ENCODE data around the gene AKAP12.
"Not testable (repeated sequence)": the region's sequence is repeated elsewhere in the genome, so short reads cannot be mapped to it uniquely, and the experiment has no call there.

The AKAP12 gene

DNA sequence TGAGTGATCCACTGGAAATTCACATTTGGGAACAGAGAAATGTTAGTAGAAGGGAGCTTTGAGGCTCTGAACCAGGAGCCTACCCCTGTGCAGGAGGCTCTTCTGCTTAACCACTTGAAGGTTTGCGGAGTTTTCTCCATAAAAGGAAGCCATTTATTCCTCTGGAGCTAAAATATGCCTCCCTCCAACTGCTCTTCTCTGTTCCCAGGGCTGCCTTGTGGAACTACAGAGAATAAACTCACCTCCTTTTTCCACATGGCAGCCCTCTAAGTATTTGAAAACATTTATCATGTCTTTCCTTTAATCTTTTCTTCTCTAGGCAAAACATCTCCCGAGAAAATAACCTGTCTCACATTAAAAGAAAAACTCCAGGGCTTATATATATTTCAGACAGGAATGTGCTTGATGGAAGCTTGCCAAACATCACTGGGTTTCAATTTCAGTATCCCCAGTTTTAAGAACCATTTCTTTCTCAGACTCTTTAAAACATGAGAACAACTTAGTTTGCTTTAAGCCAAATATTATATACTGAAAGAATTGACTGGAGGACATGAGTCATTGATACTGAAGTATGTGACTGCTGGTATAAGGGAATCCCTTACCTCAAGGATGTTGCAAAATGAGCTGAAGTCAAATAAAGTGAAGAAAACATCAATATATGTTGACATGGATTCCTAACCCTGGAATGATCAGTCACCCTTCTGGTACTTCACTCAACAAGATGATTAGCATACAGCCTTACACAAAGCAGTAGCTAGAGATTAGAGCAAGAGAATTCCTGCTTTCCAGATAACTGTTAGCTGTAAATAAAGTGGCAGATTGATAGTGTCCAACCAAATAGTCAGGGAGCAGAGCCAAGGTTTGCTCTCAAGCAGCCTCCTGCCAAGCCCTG, 77.6 kb downstream of the AKAP12 start:
- DNase-seq = peak in 1 of 2 experiments; percentile 30

DNA sequence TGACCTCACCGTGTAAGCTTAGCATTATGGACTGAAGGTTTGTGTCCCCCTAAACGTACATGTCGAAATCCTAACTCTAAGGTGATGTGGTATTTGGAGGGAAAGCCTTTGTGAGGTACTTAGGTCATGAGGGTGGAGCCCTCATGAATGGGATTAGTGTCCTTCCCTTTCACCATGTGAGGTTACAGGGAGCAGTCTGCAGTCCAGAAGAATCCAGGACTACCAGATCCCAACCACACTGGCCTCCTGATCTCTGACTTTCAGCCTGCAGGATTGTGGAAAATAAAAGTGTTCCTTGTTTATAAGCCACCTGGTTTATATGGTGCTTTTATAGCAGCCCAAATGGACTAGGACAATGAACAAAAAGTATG, 78.2 kb downstream of the AKAP12 start:
- DNase-seq = no peak

DNA sequence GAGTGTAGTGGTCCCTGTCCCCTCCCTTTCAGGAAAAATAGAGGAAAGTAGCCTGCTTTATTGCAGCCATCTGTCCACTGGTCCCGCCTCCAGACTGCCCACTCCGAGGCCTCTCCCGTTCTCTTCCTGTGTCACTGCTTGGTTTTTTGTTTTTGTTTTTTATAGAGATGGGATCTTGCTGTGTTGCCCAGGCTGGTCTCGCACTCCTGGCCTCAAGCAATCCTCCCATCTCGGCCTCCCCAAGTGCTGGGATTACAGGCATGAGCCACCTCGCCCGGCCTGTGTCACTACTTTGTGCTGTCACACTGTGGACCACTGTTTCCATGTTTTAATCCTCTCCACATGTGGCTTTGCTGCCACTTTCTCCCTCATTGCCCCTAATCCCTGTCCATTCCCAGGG, 80.4 kb downstream of the AKAP12 start:
- no peak for DNase-seq

DNA sequence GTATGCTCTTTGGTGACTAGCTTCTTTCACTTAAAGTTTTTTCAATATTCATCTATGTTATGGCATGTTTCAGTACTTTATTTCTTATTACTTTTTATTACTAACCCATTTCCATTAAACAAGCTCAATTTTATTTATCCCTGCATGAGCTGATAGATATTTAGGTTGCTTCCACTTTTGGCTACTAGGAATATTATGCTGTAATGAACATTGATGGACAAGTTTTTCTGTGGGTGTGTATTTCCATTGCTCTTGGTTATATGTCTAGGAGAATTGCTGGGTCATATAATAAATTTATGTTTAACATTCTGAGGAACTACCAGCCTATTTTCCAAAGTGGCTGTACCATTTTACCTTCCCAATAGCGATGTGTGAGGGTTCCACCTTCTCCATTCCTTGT, 81.7 kb downstream of the AKAP12 start:
- no peak for DNase-seq

DNA sequence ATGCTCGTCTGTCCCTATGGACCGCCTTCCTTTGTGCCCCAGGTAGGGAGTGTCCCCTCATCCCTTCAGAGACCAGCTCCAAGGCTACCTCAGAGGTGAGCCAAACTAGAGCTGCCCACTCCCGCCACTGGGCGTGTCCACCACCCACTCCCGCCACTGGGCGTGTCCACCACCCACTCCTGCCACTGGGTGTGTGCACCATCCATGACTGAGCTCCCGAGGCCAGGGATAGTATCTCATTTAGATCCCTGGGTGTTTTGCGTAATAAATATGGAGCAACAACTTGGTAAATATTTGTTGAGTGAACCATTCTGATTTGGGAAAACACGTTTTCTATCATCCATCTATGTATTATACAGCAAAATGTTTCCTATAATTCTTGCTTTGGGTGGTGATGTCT, 82.8 kb downstream of the AKAP12 start:
- DNase-seq = no peak

DNA sequence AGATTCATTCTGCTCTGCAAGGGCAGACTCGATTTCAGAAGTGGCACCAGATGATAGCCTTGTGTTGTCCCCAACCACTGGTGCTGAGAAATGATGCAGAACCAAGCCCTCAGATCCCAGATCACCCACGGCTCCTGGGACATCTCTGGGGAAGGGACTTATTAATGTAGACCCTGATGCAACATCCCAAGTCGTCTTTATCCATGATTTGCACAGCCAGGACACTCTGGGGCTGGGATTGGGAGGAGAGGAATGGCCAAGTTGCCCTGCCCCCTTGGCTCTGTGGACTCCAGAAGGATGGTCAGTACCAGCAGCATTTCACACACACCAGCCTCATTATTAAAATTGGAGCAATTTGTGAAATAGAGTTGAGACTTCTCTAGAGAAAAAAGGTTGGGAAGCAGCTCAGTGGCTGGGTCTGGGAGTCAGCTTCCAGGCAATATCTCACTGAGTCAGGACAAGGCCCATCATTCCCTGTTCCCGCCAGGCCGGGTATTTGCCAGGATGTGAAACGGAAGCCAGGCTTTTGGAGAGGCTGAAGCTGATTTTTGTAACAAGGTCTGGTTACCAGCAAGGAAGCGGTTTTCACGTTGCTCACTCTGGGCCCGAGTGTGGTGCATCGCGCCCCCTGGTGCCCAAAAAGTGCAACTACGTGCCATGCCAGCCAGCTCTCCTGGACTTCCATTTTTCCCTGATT, 84.2 kb downstream of the AKAP12 start:
- DNase-seq = peak; percentile 39 to 82

DNA sequence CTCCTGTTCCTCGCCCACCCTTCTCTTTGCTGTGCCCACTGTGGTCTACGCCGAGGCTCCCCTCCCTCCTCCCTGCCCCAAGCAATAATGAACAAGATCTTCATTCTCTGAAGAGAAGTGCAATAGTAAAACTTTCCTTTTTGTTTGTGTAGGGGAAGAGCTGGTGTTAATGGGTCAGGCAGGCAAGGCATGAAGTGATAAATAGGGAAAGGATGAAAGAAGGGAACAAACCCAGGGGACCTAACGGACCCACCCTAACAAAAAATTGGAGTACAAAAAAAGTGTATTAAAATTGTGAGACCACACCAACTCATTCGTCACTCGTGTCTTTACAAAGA, 84.7 kb downstream of the AKAP12 start:
- DNase-seq = no peak

DNA sequence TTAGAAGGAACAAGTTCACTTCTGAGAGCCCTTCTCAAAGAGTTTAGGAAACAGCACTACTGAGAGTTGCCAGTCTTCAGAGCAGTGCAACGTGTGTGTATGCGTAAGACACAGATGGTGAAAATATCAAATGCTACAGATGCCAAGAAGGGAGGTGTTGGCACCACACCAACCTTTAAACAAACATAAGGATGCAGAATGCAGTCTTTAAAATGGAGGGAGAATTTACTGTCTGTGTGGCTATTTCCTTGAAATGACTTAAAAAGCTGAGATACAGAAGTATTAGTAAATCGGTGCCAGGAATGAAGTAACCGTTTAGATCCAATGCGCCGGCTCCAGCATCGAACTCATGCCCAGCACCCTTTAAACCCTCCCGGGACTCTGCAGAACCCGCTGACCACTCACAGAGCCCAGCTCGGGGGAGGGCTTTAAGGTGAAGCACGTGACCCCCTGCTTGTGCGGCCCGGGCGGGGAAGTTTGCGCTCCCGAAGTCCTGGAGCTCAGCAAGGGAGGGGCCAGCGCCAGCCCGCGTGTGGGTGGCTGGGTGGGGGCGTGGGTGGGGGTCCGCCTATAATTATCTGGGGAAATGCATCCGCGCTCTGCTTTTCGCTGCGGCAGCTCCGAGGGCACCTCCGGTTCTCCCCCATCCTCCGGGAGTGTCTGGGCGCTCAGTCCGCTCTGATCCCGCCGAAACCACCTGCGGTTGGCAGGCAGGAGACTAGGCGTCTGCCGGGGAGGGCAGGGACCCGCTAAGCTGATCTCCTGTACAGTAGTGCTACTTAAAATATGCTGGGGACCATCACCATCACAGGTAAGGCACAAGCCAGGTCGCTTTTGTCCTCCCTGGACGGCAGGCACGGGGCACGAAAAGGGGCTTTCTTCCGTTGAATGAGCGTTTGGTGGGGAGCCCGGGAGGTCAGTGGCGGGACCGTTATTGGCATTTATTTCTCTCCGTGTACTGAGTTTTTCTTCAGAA, 85.6 kb downstream of the AKAP12 start:
- peak; percentile 39 to 72 for DNase-seq

DNA sequence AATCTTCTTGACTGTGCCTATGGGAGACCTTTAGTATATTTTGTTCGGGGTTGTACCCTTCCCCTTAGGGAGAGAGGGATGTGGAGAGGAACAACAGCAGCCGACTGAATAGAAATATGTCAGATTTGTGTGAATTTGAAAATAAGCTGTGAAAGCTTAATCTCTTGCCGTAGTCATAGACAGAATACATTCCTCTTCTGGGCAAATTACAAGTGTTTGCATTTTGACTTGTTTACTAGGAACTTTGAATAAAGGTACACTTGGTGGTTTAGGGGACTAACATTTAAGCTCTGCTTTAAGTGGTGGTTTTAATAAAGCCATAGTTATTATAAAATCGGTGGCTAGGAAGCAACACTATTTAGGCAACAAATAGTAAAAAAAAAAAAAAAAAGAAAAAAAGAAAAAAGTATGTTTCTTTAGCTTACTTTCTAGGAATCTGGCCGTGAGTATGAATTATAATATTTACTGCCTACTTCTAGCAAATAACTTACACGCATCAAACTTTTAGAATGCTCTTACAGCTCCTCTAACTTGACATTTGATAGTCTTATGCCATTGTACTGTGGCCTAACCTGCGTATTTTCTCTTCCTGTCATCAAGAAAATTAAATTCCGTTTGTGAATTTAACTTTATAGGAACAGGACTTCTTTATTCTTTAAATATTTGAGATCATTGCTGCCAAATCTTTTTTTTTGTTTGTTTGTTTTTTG, 86.5 kb downstream of the AKAP12 start:
- peak in 1 of 2 experiments; percentile 35 for DNase-seq

DNA sequence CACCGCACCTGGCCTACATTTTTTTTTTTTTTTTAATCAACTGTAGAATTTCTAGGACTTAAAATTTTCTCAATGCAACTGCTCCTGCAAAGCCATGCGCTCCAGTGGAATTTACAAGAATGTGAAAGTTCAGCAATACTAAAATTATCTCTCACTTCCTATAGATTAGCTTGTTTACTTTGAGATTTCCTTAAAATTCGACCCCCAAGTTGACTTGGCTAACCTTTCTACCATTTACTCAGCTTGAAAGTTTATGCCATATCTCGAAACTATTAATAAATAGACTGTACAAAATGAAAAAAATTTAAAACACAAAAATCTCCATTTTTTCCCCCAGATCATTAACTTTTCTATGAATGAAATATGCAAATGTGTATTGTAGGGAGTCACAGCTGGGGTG, 87.3 kb downstream of the AKAP12 start:
- no peak for DNase-seq

DNA sequence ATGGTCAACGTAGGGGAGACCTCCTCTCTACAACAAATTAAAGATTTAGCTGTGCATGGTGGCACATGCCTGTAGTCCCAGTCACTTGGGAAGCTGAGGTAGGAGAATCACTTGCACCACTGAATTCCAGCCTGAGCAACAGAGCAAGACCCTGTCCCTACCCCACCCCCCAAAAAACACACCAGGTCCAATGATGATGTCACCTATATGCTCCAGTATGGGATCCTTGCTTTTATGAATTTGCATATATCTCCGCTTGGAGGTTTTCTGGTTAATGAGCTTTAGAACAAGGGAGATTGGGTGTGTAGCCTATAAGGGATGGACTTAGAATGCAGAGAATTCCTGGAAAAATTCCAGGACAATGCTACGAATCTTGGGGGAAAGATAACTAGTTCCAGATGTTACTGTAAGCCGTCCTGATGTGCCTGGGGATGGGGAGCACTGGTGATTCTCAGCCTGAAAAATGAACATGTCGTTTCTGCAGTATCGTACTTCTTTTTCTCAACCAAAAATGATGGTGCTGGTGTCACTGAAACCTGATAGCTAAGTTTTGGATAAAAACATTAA, 90.4 kb downstream of the AKAP12 start:
- DNase-seq = no peak

DNA sequence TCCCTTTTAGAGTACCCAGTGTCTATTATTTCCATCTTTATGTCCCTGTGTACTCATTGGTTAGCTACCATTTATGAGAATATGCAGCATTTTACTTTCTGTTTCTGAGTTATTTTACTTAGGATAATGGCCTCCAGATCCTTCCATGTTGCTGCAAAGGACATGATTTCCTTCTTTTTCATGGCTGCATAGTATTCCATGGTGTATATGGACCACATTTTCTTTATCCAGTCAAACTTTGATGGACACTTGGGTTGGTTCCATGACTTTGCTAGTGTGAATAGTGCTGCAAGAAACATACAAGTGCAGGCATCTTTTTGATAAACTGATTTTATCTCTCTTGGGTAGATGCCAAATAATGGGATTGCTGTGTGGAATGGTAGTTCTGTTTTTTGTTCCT, 96.2 kb downstream of the AKAP12 start:
- DNase-seq = no peak

DNA sequence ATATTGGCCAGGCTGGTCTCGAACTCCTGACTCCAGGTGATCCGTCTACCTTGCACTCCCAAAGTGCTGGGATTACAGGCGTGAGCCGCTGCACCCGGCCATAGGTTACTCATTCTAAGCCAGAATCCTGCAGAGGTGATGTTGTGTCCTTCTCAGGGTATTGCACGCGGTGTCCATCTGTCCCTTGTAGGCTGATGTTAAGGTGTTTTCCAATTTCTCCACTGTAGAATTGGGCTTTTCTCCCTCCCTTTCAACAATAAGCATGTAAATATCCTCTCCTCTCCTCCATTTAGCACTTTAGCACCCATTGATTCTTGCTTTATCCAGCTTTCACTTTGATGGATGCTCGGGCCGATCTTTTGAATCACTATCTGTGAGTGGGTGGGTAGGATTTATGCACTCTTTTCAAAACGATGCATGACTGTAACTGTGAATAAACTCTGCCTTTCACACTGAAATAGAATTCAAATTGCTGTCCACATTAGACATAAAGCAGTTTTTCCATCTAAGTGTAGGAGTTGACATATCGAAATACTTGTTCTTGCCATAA, 99.0 kb downstream of the AKAP12 start:
- DNase-seq = no peak

DNA sequence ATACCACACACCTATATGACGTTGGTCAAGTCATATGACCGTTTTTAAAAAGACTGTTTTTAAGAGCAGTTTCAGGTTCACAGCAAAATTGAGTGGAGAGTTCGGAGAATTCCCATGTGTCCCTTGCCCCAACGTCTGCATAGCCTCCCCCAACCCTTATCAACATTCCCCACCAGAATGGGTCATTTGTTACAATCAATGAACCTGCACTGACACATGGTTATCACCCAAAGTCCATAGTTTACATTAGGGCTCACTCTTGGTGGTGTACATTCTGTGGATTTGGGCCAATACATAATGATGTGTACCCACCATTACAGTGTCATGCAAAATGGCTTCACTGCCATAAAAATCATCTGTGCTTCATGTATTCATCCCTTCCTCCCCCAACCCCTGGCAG, 99.6 kb downstream of the AKAP12 start:
- DNase-seq = no peak

DNA sequence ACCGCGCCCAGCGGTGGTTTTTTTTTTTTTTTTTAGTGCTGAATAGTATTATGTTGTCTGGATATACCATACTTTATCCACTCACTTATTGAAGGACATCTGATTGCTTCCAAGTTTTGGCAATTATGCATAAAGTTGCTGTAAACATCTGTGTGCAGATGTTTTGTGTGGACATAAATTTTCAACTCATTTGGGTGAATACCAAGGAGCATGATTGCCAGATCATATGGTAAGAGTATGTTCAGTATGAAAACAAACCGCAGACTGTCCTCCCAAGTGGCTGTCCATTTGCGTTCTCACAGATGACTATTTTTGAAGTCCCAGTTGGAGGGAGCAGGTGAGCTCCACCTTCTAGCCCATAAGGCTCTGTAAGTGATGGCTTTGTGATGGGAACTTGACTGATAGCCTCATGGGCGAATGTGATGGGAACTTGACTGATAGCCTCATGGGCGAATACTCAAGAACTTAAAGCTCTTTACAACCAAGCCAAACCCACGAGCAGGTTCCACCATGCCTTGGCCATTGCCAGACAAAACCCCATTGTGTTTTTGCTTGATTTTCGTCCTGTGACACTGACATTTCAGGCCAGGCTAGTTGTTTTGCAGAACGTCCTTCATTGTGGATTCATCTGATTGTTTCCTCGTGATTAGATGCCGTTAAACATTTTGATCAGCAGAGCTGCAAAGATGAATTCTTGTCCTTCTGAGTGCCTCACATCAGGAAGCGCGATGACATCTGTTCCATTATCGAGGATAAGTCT, 100.6 kb downstream of the AKAP12 start:
- no peak for DNase-seq

DNA sequence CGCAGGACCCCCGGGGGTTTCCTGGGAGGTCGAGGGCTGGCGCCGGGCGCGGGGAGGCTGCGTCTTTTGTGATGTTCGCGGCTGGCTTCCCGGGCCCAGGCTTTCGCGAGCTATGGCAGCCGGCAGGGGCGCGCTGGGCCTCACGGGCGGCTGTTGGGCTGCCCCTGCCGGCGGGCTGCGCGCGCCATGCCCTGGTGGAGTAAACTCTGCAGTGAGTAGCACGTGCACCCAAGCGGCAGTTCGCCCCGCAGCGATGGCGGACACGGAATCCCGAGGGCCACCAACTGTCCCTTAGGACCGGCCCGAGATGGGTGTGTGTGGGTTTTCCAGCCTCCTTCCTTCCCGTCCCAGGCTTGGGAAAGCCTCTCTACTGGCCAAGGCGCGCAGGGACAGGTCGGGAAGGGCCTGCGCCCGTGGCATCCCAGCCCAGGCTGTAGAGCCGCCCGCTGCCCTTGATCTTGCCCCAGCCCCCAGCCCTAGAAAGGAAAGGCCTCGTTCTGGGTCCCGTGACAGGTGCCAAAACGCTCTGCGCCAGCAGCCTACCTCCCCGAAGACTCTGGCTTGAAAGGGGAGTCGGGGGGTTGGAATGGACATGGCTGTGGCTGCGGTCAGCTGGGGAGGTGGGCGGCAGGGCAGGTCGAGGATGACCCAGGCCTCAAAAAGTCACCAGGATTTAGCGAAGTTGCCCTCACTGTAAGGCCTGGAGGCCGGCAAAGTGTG, 101.9 kb downstream of the AKAP12 start:
- no peak for DNase-seq

DNA sequence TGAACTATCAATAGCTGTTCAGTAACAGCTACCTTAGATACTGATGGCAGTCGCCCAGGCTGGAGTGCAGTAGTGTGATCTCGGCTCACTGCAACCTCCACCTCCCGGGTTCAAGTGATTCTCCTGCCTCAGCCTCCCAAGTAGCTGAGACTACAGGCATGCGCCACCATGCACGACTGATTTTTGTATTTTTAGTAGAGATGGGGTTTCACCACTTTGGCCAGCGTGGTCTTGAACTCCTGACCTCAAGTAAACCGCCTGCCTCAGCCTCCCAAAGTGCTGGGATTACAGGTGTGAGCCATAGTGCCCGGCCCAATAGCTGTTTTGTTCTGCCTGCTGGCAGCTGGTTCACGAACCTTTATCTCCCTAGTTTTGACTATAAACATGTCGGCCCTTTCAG, 103.0 kb downstream of the AKAP12 start:
- not testable (repeated sequence) for DNase-seq

DNA sequence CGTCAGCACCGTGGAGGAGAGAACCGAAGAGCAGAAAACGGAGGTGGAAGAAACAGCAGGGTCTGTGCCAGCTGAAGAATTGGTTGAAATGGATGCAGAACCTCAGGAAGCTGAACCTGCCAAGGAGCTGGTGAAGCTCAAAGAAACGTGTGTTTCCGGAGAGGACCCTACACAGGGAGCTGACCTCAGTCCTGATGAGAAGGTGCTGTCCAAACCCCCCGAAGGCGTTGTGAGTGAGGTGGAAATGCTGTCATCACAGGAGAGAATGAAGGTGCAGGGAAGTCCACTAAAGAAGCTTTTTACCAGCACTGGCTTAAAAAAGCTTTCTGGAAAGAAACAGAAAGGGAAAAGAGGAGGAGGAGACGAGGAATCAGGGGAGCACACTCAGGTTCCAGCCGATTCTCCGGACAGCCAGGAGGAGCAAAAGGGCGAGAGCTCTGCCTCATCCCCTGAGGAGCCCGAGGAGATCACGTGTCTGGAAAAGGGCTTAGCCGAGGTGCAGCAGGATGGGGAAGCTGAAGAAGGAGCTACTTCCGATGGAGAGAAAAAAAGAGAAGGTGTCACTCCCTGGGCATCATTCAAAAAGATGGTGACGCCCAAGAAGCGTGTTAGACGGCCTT, 110.0 kb downstream of the AKAP12 start:
- DNase-seq = peak in 1 of 2 experiments; percentile 87

DNA sequence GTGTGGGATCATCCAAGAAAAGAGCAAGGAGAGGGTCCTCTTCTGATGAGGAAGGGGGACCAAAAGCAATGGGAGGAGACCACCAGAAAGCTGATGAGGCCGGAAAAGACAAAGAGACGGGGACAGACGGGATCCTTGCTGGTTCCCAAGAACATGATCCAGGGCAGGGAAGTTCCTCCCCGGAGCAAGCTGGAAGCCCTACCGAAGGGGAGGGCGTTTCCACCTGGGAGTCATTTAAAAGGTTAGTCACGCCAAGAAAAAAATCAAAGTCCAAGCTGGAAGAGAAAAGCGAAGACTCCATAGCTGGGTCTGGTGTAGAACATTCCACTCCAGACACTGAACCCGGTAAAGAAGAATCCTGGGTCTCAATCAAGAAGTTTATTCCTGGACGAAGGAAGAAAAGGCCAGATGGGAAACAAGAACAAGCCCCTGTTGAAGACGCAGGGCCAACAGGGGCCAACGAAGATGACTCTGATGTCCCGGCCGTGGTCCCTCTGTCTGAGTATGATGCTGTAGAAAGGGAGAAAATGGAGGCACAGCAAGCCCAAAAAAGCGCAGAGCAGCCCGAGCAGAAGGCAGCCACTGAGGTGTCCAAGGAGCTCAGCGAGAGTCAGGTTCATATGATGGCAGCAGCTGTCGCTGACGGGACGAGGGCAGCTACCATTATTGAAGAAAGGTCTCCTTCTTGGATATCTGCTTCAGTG, 110.8 kb downstream of the AKAP12 start:
- DNase-seq = no peak
